Measurements from ENCODE around the gene STX18. TPM values are rescaled to one million over a fixed set of nuclear protein-coding genes. Genes with fewer than 3 reads are reported as not detected.

Gene STX18
- total RNA-seq, 3 donors from 2014 or later (not counting 1 experiment from before 2014, with no cell fraction given): 23.1 to 32.8 (median 29.0) TPM

DNA sequence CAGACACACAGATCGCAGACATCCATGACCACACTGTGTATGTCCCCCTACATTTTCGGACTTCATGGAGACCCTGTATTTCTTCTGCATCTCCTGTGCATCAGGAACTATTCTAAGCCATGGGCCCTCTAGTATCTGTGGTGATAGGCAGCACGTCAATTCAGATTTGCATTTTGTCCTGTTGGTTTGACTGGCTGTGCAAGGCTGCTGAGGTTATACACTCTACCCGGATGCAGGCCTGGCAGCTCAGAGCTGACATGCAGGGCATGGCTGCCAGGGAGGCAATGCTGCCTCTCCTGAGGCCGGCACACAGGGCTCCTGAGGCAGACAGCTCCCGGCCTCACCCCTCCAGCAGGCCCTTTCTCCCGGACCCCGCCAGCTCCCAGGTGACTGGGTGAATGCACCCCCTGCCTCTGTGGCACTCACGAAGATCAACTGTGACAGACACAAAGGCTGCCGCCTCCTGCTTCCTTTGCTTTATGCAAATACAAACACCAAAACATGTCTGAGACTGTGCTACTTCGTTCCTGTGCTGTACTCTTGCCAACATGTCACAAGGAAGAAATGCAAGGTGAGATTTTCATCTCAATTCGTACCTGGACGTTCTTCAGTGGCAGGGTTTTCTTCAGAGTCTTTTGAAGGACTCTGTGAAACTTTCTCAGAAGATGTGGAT is 103.9 kb downstream of the STX18 start:
- Mint-ChIP-seq H3K4me1 (peaks cover 0 to 4% of the 10 kb centered on the region in 2 donors), H3K9me3 (no peaks in the 10 kb centered on the region), H3K27me3 (ENCODE audit: low read depth in 2 of 2) (no peaks in the 10 kb centered on the region), H3K36me3 (no peaks in the 10 kb centered on the region), H3K4me3 (no peak overlapping the region), H3K27ac (no peak overlapping the region)
- DNase-seq (no peak), ATAC-seq (no peak)
- TF ChIP-seq, protein P1, sequence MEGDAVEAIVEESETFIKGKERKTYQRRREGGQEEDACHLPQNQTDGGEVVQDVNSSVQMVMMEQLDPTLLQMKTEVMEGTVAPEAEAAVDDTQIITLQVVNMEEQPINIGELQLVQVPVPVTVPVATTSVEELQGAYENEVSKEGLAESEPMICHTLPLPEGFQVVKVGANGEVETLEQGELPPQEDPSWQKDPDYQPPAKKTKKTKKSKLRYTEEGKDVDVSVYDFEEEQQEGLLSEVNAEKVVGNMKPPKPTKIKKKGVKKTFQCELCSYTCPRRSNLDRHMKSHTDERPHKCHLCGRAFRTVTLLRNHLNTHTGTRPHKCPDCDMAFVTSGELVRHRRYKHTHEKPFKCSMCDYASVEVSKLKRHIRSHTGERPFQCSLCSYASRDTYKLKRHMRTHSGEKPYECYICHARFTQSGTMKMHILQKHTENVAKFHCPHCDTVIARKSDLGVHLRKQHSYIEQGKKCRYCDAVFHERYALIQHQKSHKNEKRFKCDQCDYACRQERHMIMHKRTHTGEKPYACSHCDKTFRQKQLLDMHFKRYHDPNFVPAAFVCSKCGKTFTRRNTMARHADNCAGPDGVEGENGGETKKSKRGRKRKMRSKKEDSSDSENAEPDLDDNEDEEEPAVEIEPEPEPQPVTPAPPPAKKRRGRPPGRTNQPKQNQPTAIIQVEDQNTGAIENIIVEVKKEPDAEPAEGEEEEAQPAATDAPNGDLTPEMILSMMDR (IDR thresholded peaks at IDR 0.05): no peak
- Histone ChIP-seq H3K27ac (ENCODE audit: low read length) (no peak overlapping the region), H3K9me3 (ENCODE audit: control insufficient read depth, insufficient read depth, low read length) (no peaks in the 10 kb centered on the region), H3K36me3 (ENCODE audit: control insufficient read depth, insufficient read depth, low read length) (peaks cover 16% of the 10 kb centered on the region), H3K27me3 (ENCODE audit: control insufficient read depth, insufficient read depth, low read length) (no peaks in the 10 kb centered on the region), H3K4me1 (ENCODE audit: control insufficient read depth, insufficient read depth, low read length) (no peaks in the 10 kb centered on the region), H3K4me3 (ENCODE audit: low read length) (no peak overlapping the region)
- intact Hi-C loops (cut with micrococcal nuclease): no loop called here
- 96% methylated on average over 13 of the region's 13 CpGs for WGBS (ENCODE audit: insufficient coverage)

DNA sequence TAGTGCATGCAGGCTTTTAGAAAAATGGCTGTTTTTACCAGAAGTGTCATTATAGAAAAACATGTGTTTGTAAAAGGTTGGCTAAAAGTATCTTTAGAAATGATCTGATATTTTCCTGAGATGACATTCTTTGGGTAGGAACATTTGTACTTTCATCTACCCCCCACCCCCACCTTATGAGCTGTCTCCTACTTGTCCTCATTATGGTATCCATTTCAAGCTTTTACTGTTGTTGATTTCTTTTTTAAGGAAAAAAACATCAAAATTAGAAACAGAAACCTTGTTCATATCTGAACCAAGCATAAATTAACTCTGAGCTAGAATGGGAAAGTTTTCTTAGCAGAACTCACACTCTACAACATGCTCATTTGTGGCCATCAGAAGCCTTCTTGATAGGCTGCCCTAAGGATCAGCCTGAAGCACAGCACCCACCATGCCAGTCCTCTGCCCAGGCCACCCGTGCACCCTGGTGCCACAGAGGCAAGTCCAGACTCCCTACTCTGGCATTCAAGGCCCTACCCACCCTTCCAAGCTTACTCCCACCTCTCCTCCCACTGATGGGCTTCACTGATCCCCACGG is 105.5 kb downstream of the STX18 start:
- DNase-seq (no peak), ATAC-seq (no peak)
- intact Hi-C loops (cut with micrococcal nuclease): no loop called here
- no peaks in the 10 kb centered on the region for H3K27me3 ChIP-seq (ENCODE audit: control insufficient read depth, insufficient read depth, low read length)
- no peak overlapping the region for H3K4me3 ChIP-seq (ENCODE audit: low read length)
- 92% methylated on average over 2 of the region's 2 CpGs for WGBS (ENCODE audit: insufficient coverage)
- H3K27me3 Mint-ChIP-seq (ENCODE audit: low read depth in 2 of 2): no peaks in the 10 kb centered on the region
- H3K4me3 Mint-ChIP-seq: no peak overlapping the region
- peaks cover 0 to 4% of the 10 kb centered on the region in 2 donors for H3K4me1 Mint-ChIP-seq
- H3K9me3 Mint-ChIP-seq: no peaks in the 10 kb centered on the region
- H3K36me3 ChIP-seq (ENCODE audit: control insufficient read depth, insufficient read depth, low read length): peaks cover 20% of the 10 kb centered on the region
- H3K27ac Mint-ChIP-seq: no peak overlapping the region
- no peaks in the 10 kb centered on the region for H3K9me3 ChIP-seq (ENCODE audit: control insufficient read depth, insufficient read depth, low read length)
- no peak overlapping the region for H3K27ac ChIP-seq (ENCODE audit: low read length)
- TF ChIP-seq, protein P1 (IDR thresholded peaks at IDR 0.05): no peak
- H3K4me1 ChIP-seq (ENCODE audit: control insufficient read depth, insufficient read depth, low read length): no peaks in the 10 kb centered on the region
- H3K36me3 Mint-ChIP-seq: no peaks in the 10 kb centered on the region

DNA sequence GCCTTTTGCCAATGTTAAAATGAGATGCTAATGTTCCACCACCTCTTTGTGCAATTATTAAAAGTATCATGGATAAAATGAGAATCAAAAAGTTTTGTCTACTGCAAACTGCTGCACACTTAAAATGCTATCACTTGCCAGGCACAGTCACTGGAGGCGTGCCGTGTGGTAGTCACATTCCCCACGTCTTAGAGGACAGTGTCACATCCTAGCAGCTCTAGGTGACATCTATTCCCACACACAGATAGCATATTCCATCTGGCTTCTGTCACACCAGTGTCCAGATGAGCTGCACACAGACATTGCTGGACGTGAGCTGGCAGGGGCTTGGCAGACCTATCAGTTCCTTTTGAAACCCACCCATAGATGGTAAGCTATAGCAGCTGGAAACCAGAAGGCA is 107.9 kb downstream of the STX18 start:
- H3K27me3 ChIP-seq (ENCODE audit: control insufficient read depth, insufficient read depth, low read length): no peaks in the 10 kb centered on the region
- peaks cover 20% of the 10 kb centered on the region for H3K36me3 ChIP-seq (ENCODE audit: control insufficient read depth, insufficient read depth, low read length)
- H3K9me3 ChIP-seq (ENCODE audit: control insufficient read depth, insufficient read depth, low read length): no peaks in the 10 kb centered on the region
- intact Hi-C loops (cut with micrococcal nuclease): no loop called here
- H3K4me3 ChIP-seq (ENCODE audit: low read length): no peak overlapping the region
- 98% methylated on average over 3 of the region's 4 CpGs for WGBS (ENCODE audit: insufficient coverage)
- no peak overlapping the region for H3K27ac ChIP-seq (ENCODE audit: low read length)
- Mint-ChIP-seq H3K27ac (no peak overlapping the region), H3K4me3 (no peak overlapping the region), H3K36me3 (no peaks in the 10 kb centered on the region), H3K27me3 (ENCODE audit: low read depth in 2 of 2) (no peaks in the 10 kb centered on the region), H3K9me3 (no peaks in the 10 kb centered on the region), H3K4me1 (peaks cover 0 to 2% of the 10 kb centered on the region in 2 donors)
- H3K4me1 ChIP-seq (ENCODE audit: control insufficient read depth, insufficient read depth, low read length): no peaks in the 10 kb centered on the region
- ATAC-seq (no peak), DNase-seq (no peak)
- TF ChIP-seq, protein P1 (IDR thresholded peaks at IDR 0.05): no peak
